Stimulated activated naive CD4-positive, alpha-beta T cell (primary cell): Measurements from ENCODE around the gene TET3.
A peak's percentile ranks its signal among the peaks of the same experiment; 100 is the strongest.

ENCODE experiments used
- DNase-seq, 6 experiments: peaks; one replicate each; lab custom pipeline; 2025; lab: John Stamatoyannopoulos, UW

Gene TET3

DNA sequence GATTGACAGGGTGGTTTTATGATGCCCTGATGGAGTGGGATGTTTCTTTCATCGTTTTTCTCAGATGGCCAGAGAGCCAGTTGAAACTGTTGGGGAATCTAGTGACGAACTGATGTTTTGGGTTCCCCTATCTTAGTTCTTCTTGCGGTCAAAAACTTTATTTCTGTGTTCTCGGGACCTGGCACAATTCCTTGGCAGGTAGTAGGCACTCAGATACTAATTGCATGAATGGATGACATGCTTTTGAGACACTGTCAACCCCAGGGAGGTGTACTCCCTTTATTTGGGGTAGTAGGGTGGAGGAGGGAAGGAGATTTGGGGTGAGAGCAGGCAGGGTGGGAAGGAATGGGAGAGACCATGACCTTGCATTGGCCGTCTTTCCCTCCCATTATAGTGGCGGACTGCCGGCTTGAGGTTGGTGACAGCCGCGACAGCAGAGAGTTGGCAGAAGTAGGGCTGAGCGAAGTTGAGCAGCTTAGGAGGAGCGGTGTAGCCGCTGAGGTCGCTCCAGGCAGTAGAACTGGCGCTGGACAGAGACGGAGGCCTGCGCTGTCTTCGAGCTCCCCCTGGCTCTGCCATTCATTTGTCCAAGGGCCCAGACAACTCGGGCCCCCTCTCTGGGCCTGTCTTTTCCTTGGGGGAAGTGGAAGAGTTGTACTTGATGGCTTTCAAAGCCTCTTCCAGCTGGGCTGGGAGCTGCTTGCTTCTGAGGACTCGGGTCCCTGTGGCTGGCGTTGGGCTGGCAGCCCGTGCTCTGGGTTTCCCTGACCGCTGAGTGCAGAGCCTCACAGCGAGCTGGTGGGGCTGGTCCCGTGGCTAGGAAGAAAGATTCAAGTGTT is 2.6 kb downstream of the TET3 start:
- DNase-seq = peak in 5 of 6 experiments; percentile 7 to 52 (median 21)

DNA sequence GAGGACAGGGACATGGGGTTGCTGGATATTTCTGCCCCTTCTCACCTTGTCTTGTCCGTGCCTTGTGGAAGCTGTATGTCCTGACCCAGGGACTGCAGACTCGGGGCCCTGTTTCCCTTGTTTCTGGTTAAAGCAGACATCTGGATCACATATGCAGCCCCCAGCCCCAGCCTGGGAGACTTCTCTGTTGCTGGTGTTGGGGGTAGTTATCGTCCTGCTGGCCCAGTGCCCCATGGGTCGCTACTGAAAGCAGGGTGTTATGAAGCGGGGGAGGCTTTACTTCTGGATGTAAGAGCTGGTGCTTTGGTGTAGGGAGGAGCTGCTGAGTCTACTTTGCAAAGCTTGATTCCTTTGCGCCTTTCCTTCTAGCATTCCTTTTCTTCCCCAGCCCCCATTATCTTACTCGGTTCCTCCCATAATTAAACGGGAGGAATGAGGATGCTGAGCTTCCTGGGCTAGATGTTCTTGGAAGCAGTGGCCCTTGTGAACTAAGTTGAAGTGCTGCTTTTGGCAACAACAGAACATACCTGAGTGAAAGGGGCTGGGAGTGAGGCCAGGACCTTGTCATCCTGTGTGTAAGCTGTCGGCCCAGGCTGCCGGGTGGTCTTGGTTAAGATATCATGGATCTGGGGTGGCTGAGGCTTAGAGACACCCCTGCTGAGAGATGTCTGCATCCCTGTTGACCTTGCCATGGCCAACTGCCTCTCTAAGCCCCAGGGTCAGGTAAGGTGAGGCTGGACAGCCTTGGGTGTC is 3.4 kb downstream of the TET3 start:
- no peak for DNase-seq

GRCh38 chr2:73989972-73990371 is 5.3 kb downstream of the TET3 start:
- no peak for DNase-seq

GRCh38 chr2:73990531-73990930 is 5.8 kb downstream of the TET3 start:
- DNase-seq = no peak

- no peak for DNase-seq
Observed at GRCh38 chr2:73992036-73992435, 7.3 kb downstream of the TET3 start.

DNA sequence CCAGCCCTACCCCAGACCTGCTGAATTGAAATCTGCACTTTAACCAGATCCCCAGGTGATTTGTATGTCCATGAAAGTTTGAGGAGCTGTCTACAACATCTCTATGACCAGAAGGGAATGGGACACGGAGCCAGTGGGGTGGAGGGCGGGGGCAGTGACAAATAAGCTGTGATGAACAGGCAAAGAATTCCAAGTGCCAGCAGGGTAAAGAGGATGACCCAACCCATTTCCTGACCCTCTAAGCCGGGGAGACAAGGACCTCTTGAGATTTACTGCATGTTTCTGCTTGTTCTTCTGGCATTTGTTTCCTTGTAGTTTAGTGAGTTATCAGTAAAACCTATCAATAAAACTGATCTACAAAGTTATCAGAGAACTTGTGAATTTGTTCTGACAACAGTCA is 8.7 kb downstream of the TET3 start:
- DNase-seq = no peak

DNA sequence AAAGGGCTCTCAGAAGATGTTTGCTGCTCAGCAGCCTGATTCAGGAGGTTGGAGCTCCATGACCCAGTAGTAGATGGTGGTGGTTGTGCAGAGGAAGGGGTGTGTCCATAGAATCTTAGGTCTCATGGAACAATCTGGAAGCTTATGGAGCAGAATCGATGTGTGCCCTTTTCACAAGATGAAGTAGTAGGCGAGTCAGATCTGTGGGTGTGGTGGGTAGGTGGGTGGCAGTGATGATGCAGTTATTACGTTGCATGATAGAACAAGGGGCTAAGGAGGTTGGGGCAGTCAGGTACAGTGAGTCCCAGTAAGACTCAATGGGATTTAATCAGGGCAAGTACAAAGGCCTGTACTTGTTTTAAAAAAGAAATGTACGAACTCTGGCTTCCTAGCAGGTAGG is 9.1 kb downstream of the TET3 start:
- no peak for DNase-seq

GRCh38 chr2:73994178-73994831 is 9.6 kb downstream of the TET3 start:
- no peak for DNase-seq

DNA sequence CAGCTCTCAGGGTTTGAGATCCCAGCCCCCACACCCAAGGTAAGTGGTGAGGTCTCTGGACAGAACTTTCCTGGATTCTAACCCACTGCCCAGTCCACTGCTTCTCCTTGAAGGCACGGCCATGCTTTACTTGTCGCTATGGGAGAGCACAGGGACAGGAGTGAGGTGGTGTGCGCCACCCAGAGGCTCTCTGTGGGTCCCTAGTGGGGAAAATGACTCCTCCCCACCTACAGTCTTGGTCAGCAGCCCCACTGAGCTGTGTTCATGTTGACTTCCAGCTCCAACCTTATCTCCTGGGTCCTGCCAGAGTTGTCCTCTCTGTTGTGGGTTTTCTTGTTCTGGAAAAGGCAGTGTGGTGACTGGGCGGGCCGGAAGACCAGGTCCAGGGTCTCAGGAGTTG is 11.1 kb downstream of the TET3 start:
- no peak for DNase-seq

DNA sequence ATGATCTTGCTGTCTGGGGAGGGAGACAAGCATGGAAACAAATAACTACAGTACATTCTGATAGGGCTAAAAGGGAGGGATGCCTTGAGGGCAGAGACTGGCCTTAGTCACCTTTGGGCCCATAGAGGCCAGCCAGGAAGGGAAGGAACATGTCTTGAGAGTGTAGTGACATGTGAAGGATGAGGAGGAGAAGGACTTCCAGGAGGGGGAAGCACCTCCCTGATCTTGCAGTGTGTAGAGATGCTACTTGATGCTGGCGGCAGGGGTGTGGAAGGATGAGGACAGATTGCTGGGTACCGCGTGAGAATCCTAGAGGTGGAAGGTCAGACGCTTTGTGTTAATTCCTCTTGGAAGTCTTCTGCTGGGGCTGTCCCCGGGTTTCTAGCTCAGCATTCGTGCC is 13.1 kb downstream of the TET3 start:
- peak in 1 of 6 experiments; percentile 11 for DNase-seq

GRCh38 chr2:73998451-73998850 is 13.7 kb downstream of the TET3 start:
- peak in 5 of 6 experiments; percentile 19 to 65 (median 41) for DNase-seq

- no peak for DNase-seq
Observed at GRCh38 chr2:73998933-73999332, 14.2 kb downstream of the TET3 start.

GRCh38 chr2:73999881-74000597 is 15.3 kb downstream of the TET3 start:
- no peak for DNase-seq

DNA sequence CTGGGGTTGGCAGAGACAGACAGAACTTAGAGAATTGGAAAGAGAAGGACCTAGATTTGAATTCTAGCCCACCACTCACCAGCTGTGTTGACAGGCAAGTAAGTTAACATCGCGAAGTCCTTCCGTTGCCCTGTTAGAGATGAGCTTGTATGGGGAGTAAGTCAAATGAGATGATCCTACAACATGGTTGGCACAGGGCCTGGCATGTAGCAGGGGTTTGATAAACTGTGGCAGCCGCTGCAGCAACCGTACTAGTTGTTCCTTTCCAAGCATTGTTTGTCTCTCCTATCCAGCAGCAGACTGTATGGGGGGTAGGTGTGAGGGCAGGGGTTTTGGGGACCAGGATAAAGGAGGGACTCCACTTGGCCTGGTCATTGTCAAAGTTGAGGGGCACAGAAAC is 16.0 kb downstream of the TET3 start:
- no peak for DNase-seq

GRCh38 chr2:74001121-74001520 is 16.4 kb downstream of the TET3 start:
- no peak for DNase-seq

- peak in 2 of 6 experiments; percentile 36 to 72 for DNase-seq
Observed at GRCh38 chr2:74001781-74002504, 17.2 kb downstream of the TET3 start.

DNA sequence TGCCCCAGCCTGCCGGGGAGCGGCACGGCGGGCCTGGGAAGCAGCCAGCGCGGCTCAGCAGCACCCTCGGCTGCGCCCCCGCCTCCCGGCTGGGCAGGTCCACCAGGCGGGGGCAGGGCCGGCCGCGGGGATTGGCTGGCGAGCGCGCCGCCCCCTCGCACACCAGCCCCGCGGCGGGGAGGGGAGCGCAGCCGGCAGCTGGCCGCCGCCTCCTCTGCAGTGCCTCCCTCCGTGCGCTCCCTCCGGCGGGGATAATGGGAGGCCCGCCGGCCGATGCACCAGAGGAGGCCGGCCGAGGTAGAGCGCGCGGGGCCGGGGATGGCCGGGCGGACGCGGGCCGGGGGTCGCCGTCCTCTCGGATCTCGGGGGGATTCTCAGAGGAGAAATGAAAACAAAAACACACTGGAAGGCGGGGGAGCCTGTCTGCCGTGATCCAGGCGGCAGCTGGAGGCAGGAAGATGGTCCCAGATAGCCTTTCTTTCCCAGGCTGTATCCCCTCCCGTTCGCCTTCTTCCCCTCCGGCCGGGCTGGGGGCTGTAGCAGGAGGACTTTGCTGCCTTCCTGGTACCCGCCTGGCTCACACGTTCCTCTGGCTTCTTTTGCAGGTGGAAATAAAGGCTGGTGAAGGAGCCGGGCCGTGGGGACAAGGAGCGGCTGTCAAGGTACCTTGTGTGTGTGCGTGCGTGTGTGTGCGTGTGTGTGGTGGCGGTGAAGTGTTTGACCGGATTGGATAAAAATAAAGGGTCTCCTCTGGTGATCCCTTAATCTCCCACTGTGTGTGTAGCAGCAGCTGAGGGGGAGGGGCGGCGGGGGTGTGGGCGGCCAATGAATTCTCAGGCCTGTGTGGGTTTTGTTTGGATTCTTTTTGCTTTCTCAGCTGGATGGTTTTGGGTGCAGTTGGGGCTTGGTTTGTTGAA is 18.1 kb downstream of the TET3 start:
- peak in 5 of 6 experiments; percentile 63 to 79 (median 73) for DNase-seq

DNA sequence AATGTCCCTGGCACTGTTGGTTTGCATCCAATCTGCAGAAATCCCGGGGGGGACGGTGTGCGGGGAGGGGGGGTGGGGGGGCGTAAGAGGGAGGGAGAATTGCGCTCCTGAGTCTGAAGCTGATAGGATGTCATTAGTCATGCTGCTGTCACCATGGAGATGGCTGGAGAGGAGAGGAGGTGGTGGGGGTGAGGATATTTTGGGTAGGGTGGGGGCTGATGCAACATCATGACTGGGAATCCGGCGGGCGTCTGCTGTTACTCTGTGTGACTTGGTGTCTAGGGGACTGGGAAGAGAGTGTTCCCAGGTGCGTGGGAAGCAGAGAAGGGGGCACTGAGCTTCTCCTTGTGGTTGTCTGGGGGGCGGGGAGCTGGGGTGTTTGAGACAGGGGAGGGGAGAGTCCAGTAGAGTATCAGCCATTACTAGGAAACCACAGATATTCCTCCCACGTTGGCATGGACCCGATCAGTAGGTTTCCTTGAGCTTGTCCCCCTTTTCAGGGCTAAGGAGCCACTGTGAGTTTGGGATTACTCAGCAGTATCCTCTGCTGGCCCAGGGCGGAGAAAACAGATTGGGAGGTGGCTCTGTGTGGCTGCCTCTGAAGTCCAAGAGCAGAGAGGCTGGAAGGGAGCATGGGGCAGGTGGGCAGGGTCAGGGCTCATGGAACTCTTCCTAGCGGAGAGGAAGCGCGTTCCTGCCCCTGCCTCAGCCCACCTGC is 18.9 kb downstream of the TET3 start:
- no peak for DNase-seq
